IMR-90 (cell line): Measurements from ENCODE around the gene IFNK. TPM values are rescaled to one million over a fixed set of nuclear protein-coding genes. Genes with fewer than 3 reads are reported as not detected.

Source experiments
- ATAC-seq: fragments of 200-7000 bp; cut with Tn5 transposase; 2 replicates; pipeline ENCODE4 v1.9.1; 2020; ENCODE audit warnings: low read depth, mild to moderate bottlenecking, moderate library complexity
- BruUV-seq: library from RNA; stranded (reverse); fragments of 400-500 nt; replicated peaks from 2 replicates; lab custom pipeline; 2021; lab: Mats Ljungman, UMichigan
- CTCF ChIA-PET: fragments of 300-600 bp; formaldehyde crosslinking; extraction: SDS; loops from one replicate; lab custom pipeline; 2021; ENCODE audit warnings: antibody characterized with exemption; lab: Yijun Ruan, JAX
- POLR2A ChIA-PET: fragments of 300-600 bp; sonication (Branson Sonifier 250); formaldehyde crosslinking; loops from one replicate; lab custom pipeline; 2022; ENCODE audit warnings: antibody characterized with exemption; ENCODE audit not compliant: unreplicated experiment; lab: Charles Lee
- DNase-seq: peaks from one replicate; pipeline ENCODE4 v3.0.0; 2013
- H2AFZ ChIP-seq: replicated peaks from 2 replicates; pipeline ENCODE3; 2013; ENCODE audit warnings: low read length, mild to moderate bottlenecking; ENCODE audit not compliant: poor library complexity
- H2AK5ac ChIP-seq: 2 replicates; pipeline ENCODE4 v1.6.1; 2013; ENCODE audit warnings: low read depth, low read length, inconsistent platforms
- H2AK9ac ChIP-seq: replicated peaks from 2 replicates; pipeline ENCODE3; 2013; ENCODE audit warnings: mild to moderate bottlenecking, low read depth, low read length, moderate library complexity; ENCODE audit not compliant: poor library complexity
- H2BK120ac ChIP-seq: 2 replicates; pipeline ENCODE4 v1.6.1; 2013; ENCODE audit warnings: low read depth, low read length, inconsistent platforms
- H2BK15ac ChIP-seq: 3 replicates; pipeline ENCODE4 v1.6.1; 2013; ENCODE audit warnings: low read depth, low read length, inconsistent platforms
- H2BK20ac ChIP-seq: 2 replicates; pipeline ENCODE4 v1.6.1; 2013; ENCODE audit warnings: low read depth, mild to moderate bottlenecking, inconsistent platforms, low read length, moderate library complexity
- H2BK5ac ChIP-seq: 2 replicates; pipeline ENCODE4 v1.6.1; 2013; ENCODE audit warnings: mild to moderate bottlenecking, low read depth, low read length, inconsistent platforms; ENCODE audit not compliant: poor library complexity, severe bottlenecking
- H3K14ac ChIP-seq: replicated peaks from 2 replicates; pipeline ENCODE4 v1.6.1; 2013; ENCODE audit warnings: low read depth, low read length, inconsistent platforms
- H3K18ac ChIP-seq: 2 replicates; pipeline ENCODE4 v1.6.1; 2013; ENCODE audit warnings: low read depth, low read length, control low read depth
- H3K23ac ChIP-seq: 2 replicates; pipeline ENCODE4 v1.6.1; 2013; ENCODE audit warnings: low read depth, low read length, inconsistent platforms
- H3K27ac ChIP-seq: 2 replicates; pipeline ENCODE4 v1.5.1; 2013; ENCODE audit warnings: mild to moderate bottlenecking, control low read depth, low read length; ENCODE audit not compliant: insufficient read depth
- H3K27me3 ChIP-seq: 2 replicates; pipeline ENCODE4 v1.6.1; 2013; ENCODE audit warnings: low read length; ENCODE audit not compliant: control insufficient read depth, insufficient read depth
- H3K36me3 ChIP-seq: 2 replicates; pipeline ENCODE4 v1.6.1; 2013; ENCODE audit warnings: low read length, mixed read lengths; ENCODE audit not compliant: control insufficient read depth, insufficient read depth
- H3K4ac ChIP-seq: 2 replicates; pipeline ENCODE4 v1.6.1; 2013; ENCODE audit warnings: low read depth, low read length, inconsistent platforms
- H3K4me1 ChIP-seq: 2 replicates; pipeline ENCODE4 v1.6.1; 2013; ENCODE audit warnings: low read length, mixed read lengths; ENCODE audit not compliant: control insufficient read depth, insufficient read depth
- H3K4me2 ChIP-seq: 2 replicates; pipeline ENCODE4 v1.6.1; 2013; ENCODE audit warnings: low read depth, mild to moderate bottlenecking, control low read depth, low read length, moderate library complexity
- H3K4me3 ChIP-seq: 2 replicates; pipeline ENCODE4 v1.5.1; 2013; ENCODE audit warnings: low read depth, mild to moderate bottlenecking, control low read depth, low read length, moderate library complexity; ENCODE audit not compliant: insufficient read depth
- H3K56ac ChIP-seq: 2 replicates; pipeline ENCODE4 v1.6.1; 2013; ENCODE audit warnings: low read length, inconsistent platforms; ENCODE audit not compliant: insufficient read depth; ENCODE audit errors: extremely low read depth
- H3K79me1 ChIP-seq, 2 experiments: 2 replicates each; pipeline ENCODE4 v1.6.1; 2013; ENCODE audit warnings: low read length in 2 of 2, inconsistent platforms in 1 of 2, low read depth in 1 of 2
- H3K9ac ChIP-seq: 2 replicates; pipeline ENCODE4 v1.6.1; 2013; ENCODE audit warnings: low read depth, low read length, control low read depth
- H3K9me1 ChIP-seq: 2 replicates; pipeline ENCODE4 v1.6.1; 2013; ENCODE audit warnings: low read length, inconsistent platforms; ENCODE audit not compliant: insufficient read depth
- H3K9me3 ChIP-seq: 2 replicates; pipeline ENCODE4 v1.6.1; 2013; ENCODE audit warnings: low read length; ENCODE audit not compliant: control insufficient read depth, insufficient read depth
- H4K20me1 ChIP-seq: 2 replicates; pipeline ENCODE4 v1.6.1; 2013; ENCODE audit warnings: low read length, inconsistent platforms; ENCODE audit not compliant: insufficient read depth
- H4K5ac ChIP-seq: 2 replicates; pipeline ENCODE4 v1.6.1; 2013; ENCODE audit warnings: mild to moderate bottlenecking, low read depth, low read length, control low read depth
- H4K8ac ChIP-seq, 2 experiments: 2 replicates each; pipeline ENCODE4 v1.6.1; 2013; ENCODE audit warnings: low read depth in 2 of 2, low read length in 2 of 2, control low read depth in 1 of 2, inconsistent platforms in 1 of 2
- H4K91ac ChIP-seq: 2 replicates; pipeline ENCODE4 v1.6.1; 2013; ENCODE audit warnings: low read depth, low read length, inconsistent platforms; ENCODE audit not compliant: insufficient read depth
- BHLHE40 ChIP-seq: fragments of 150-350 bp; IDR thresholded peaks from 2 replicates; pipeline ENCODE4 v1.6.1; 2016; ENCODE audit warnings: mild to moderate bottlenecking, low read depth, low read length
- MXI1 ChIP-seq: IDR thresholded peaks from 2 replicates; pipeline ENCODE4 v1.6.1; 2012; ENCODE audit warnings: low read depth, mild to moderate bottlenecking, low read length, moderate library complexity, borderline replicate concordance
- NFE2L2 ChIP-seq: fragments of 150-350 bp; IDR thresholded peaks from 2 replicates; pipeline ENCODE4 v1.6.1; 2016; ENCODE audit warnings: low read depth, mild to moderate bottlenecking, low read length
- POLR2A ChIP-seq: IDR thresholded peaks from 2 replicates; pipeline ENCODE4 v1.6.1; 2012; ENCODE audit warnings: mild to moderate bottlenecking, low read depth, low read length
- WGBS, 2 experiments: methylation state at CpG; one replicate each; pipeline versions ENCODE4 v1.1.5 to v1.1.7; 2013; ENCODE audit warnings: missing lambda C conversion rate in 2 of 2; ENCODE audit not compliant: insufficient read length in 1 of 2; ENCODE audit errors: extremely low coverage in 2 of 2; 5-methylcytosine and 5-hydroxymethylcytosine counted together
- dilution Hi-C: fragments of 300-500 bp; cut with HindIII; formaldehyde crosslinking; loops from one replicate; pipeline ENCODE4 v1.14.3; 2018; ENCODE audit warnings: low sequenced_read_pairs; ENCODE audit not compliant: unreplicated experiment
- in situ Hi-C: fragments of 300-500 bp; cut with MboI; formaldehyde crosslinking; loops from 3 replicates; pipeline ENCODE4 v1.14.3; 2019; ENCODE audit warnings: low sequenced_read_pairs, inconsistent platforms, mixed read lengths
- intact Hi-C: fragments of 100-400 bp; cut with micrococcal nuclease; formaldehyde crosslinking; loops from 2 replicates; pipeline ENCODE4 v1.10.0; 2022
- polyA plus RNA-seq, 3 experiments: library from polyadenylated mRNA; depleted of rRNA; stranded (reverse); fragments of >200 nt; gene quantifications; 2 replicates each; pipeline ENCODE4 v1.2.3, GENCODE V29; 2012; ENCODE audit warnings: low replicate concordance in 1 of 3
- total RNA-seq: library from RNA; depleted of rRNA; stranded (reverse); fragments of >200 nt; gene quantifications from 2 replicates; pipeline ENCODE4 v1.2.3, GENCODE V29; 2012

The IFNK gene
- total and polyA plus RNA-seq, 2 of the 4 experiments (the other 2 are of a cell fraction) = not detected

DNA sequence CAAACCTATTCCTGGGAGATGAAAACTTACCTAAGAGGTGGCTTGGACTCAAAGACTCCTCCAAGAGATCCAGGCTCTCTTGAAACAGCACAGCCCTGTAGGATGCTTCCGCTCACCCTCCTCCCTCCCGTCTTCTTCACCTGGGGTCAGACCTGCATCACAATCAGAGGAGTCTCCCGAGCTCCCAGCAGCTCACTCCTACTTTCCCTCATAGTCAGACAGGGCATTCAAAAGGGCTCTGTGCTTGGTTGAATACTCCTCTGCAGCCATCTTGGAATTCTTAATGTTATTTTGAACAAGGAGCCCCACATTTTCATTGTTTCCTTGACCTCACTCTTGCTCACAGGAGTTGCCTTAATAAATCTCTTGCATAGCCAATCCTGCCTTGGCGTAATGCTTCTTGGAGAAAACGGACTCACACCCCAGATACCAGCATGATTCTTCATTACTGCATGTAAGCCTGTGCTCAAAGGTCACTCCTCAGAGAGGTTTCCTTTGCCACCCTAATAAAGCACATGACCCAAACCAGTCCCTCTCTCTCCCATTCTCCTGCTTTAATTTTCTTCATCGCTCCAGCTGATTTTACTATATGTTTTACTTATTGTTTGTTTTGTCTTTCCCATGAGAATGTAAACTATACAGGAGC lies 47.1 kb upstream of the IFNK start:
- Histone ChIP-seq H2BK5ac (no peak overlapping the region), H3K9ac (no peak overlapping the region), H3K27me3 (no peaks in the 10 kb centered on the region), H2BK120ac (no peak overlapping the region), H3K9me1 (no peaks in the 10 kb centered on the region), H4K20me1 (no peaks in the 10 kb centered on the region), H3K36me3 (no peaks in the 10 kb centered on the region), H3K18ac (no peak overlapping the region), H3K56ac (no peak overlapping the region), H2AK9ac (no peak overlapping the region), H3K4me2 (no peak overlapping the region), H3K4me1 (no peaks in the 10 kb centered on the region), H4K91ac (no peak overlapping the region), H2BK15ac (no peak overlapping the region), H3K27ac (no peak overlapping the region), H4K5ac (no peak overlapping the region), H3K14ac (no peak overlapping the region), H3K4me3 (no peak overlapping the region), H3K23ac (no peak overlapping the region), H3K4ac (no peak overlapping the region), H4K8ac (no peak overlapping the region), H2BK20ac (no peak overlapping the region), H3K9me3 (no peaks in the 10 kb centered on the region), H2AFZ (no peak overlapping the region), H3K79me1 (no peaks in the 10 kb centered on the region), H2AK5ac (no peak overlapping the region)
- WGBS, 2 experiments = 50% methylated on average over 2 of the region's 6 CpGs; no CpG with 5 or more reads in 1 of the 2 experiments
- DNase-seq (no peak), ATAC-seq (no peak)
- POLR2A ChIA-PET = no interaction called here
- TF ChIP-seq MXI1 = no peak
- no peak for TF ChIP-seq POLR2A
- TF ChIP-seq NFE2L2 = no peak
- no peak for TF ChIP-seq BHLHE40
- dilution Hi-C loops (no loop called here), intact Hi-C loops (no loop called here), in situ Hi-C loops (no loop called here)
- CTCF ChIA-PET = no interaction called here
- BruUV-seq = no TSS peak
